K562 (cell line): Measurements from ENCODE around the gene PPAN. TPM values are rescaled to one million over a fixed set of nuclear protein-coding genes. Genes with fewer than 3 reads are reported as not detected.

ENCODE experiments used
- BHLHE40 ChIP-seq: IDR thresholded peaks from 2 replicates; pipeline ENCODE4 v1.6.1; 2011; ENCODE audit warnings: low read length, improper control_type of control experiment
- CBX1 ChIP-seq: sonication (generic); IDR thresholded peaks from 2 replicates; pipeline ENCODE4 v1.6.1; 2016; ENCODE audit warnings: antibody characterized with exemption, low read depth, mild to moderate bottlenecking
- FOXK1 ChIP-seq: sonication (generic); formaldehyde crosslinking; IDR thresholded peaks from 2 replicates; pipeline ENCODE4 v1.8.0; 2022; ENCODE audit warnings: missing genetic modification reagents, mild to moderate bottlenecking, borderline replicate concordance
- JUND ChIP-seq, 2 experiments: IDR thresholded peaks; 2 replicates in 1 of 2; 3 replicates in 1 of 2; pipeline ENCODE4 v1.6.1; 2011; ENCODE audit warnings: borderline replicate concordance in 2 of 2, low read depth in 2 of 2, low read length in 2 of 2, improper control_type of control experiment in 1 of 2, missing biosample characterization in 1 of 2, missing genetic modification characterization in 1 of 2, missing genetic modification reagents in 1 of 2
- PHF8 ChIP-seq: fragments of 200-600 bp; sonication (generic); IDR thresholded peaks from 2 replicates; pipeline ENCODE4 v1.6.1; 2012; ENCODE audit warnings: mixed run types, mild to moderate bottlenecking, inconsistent platforms, low read length, moderate library complexity, borderline replicate concordance
- SMAD3 ChIP-seq: fragments of 450-650 bp; formaldehyde crosslinking; conservative IDR thresholded peaks from 2 replicates; pipeline ENCODE4 v1.4.0; 2020; ENCODE audit warnings: mild to moderate bottlenecking
- SMC3 ChIP-seq: conservative IDR thresholded peaks from 2 replicates; pipeline ENCODE4 v1.6.1; 2011; ENCODE audit warnings: low read depth, low read length, improper control_type of control experiment; ENCODE audit not compliant: insufficient read depth
- SREBF2 ChIP-seq: sonication (generic); formaldehyde crosslinking; IDR thresholded peaks from 2 replicates; pipeline ENCODE4 v1.4.0; 2020; ENCODE audit warnings: mild to moderate bottlenecking, missing genetic modification reagents
- WHSC1 ChIP-seq: IDR thresholded peaks from one replicate; pipeline ENCODE4 v1.6.1; 2012; ENCODE audit warnings: low read length, control low read depth, inconsistent platforms
- ZNF121 ChIP-seq: sonication (generic); formaldehyde crosslinking; conservative IDR thresholded peaks from 2 replicates; pipeline ENCODE4 v1.8.0; 2022; ENCODE audit warnings: missing genetic modification reagents
- ZNF143 ChIP-seq: sonication (generic); formaldehyde crosslinking; IDR thresholded peaks from 2 replicates; pipeline ENCODE4 v1.9.0; 2022; ENCODE audit warnings: mild to moderate bottlenecking, missing genetic modification reagents
- polyA plus RNA-seq, 8 experiments: library from polyadenylated mRNA; depleted of rRNA in 4 of 8; stranded (reverse) in 5 of 8; unstranded in 3 of 8; fragments of >200 nt; fragmentation: Nextera tagmentation in 2 of 8; fragmentation: Illumina TruSeq in 1 of 8; extraction: Ambion mirVana in 2 of 8; extraction: Trizol in 1 of 8; gene quantifications; 2 replicates each; pipeline versions ENCODE4 v1.2.1 to v1.2.3, GENCODE V29; 2011 to 2014; ENCODE audit warnings: inconsistent platforms in 1 of 8, missing spikeins in 1 of 8
- total RNA-seq, 7 experiments: library from RNA; depleted of rRNA in 6 of 7; stranded (reverse); fragments of >200 nt in 6 of 7; fragmentation: Illumina TruSeq in 2 of 7; extraction: Trizol in 2 of 7; gene quantifications; 2 replicates each; pipeline versions ENCODE4 v1.2.1 to v1.2.3, GENCODE V29; 2011 to 2021; ENCODE audit warnings: low replicate concordance in 1 of 7
- TF ChIP-seq, protein P1 (sequence below), 2 experiments: fragments of 450-650 bp; formaldehyde crosslinking in 1 of 2; IDR thresholded peaks; 2 replicates each; pipeline versions ENCODE4 v1.4.0 to v1.6.1; 2014 to 2020; ENCODE audit warnings: mild to moderate bottlenecking in 2 of 2, borderline replicate concordance in 1 of 2, low read depth in 1 of 2
- TF ChIP-seq, protein P2 (sequence below): sonication (generic); formaldehyde crosslinking; IDR thresholded peaks from 2 replicates; pipeline ENCODE4 v1.9.0; 2022; ENCODE audit warnings: mild to moderate bottlenecking, missing genetic modification reagents
- TF ChIP-seq, protein P3 (sequence below), 2 experiments: fragments of 450-650 bp; conservative IDR thresholded peaks; 2 replicates each; pipeline ENCODE4 v1.6.1; 2017; ENCODE audit warnings: mild to moderate bottlenecking in 2 of 2, moderate library complexity in 2 of 2
- TF ChIP-seq, protein P4 (sequence below), 3 experiments: IDR thresholded peaks in 2 of 3; conservative IDR thresholded peaks in 1 of 3; 2 replicates each; pipeline ENCODE4 v1.5.1; 2011 to 2012; ENCODE audit warnings: low read length in 3 of 3, mild to moderate bottlenecking in 3 of 3, control low read depth in 2 of 3, improper control_type of control experiment in 1 of 3, inconsistent platforms in 1 of 3, low read depth in 1 of 3, mixed read lengths in 1 of 3, moderate library complexity in 1 of 3; ENCODE audit not compliant: insufficient read depth in 2 of 3

Gene PPAN
- total and polyA plus RNA-seq, 9 of the 15 experiments (the other 6 are each of a cell fraction or from before 2014, with no cell fraction given), result 2.2 to 129 (median 59.1) TPM

DNA sequence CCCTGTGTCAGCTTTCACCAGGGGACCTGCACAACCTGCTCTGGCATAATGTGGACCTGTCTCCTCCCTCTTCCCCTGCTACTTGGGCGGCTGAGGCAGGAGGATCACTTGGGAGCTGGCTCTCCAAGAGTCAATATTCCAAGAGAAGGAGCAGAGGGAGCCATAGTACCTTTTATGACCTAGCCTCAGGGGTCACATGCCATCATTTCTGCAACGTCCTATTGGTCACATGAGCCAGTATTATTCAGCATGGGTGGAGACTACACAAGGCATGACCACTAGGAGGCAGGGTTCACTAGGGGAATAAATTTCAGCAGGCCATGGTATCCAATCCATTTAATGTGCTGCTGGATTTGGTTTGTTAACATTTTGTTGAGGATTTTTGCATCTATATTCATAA, 32.0 kb upstream of the PPAN start (continued):
- TF ChIP-seq, protein P1, sequence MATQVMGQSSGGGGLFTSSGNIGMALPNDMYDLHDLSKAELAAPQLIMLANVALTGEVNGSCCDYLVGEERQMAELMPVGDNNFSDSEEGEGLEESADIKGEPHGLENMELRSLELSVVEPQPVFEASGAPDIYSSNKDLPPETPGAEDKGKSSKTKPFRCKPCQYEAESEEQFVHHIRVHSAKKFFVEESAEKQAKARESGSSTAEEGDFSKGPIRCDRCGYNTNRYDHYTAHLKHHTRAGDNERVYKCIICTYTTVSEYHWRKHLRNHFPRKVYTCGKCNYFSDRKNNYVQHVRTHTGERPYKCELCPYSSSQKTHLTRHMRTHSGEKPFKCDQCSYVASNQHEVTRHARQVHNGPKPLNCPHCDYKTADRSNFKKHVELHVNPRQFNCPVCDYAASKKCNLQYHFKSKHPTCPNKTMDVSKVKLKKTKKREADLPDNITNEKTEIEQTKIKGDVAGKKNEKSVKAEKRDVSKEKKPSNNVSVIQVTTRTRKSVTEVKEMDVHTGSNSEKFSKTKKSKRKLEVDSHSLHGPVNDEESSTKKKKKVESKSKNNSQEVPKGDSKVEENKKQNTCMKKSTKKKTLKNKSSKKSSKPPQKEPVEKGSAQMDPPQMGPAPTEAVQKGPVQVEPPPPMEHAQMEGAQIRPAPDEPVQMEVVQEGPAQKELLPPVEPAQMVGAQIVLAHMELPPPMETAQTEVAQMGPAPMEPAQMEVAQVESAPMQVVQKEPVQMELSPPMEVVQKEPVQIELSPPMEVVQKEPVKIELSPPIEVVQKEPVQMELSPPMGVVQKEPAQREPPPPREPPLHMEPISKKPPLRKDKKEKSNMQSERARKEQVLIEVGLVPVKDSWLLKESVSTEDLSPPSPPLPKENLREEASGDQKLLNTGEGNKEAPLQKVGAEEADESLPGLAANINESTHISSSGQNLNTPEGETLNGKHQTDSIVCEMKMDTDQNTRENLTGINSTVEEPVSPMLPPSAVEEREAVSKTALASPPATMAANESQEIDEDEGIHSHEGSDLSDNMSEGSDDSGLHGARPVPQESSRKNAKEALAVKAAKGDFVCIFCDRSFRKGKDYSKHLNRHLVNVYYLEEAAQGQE (IDR thresholded peaks at IDR 0.05; ENCODE audit: borderline replicate concordance), result peak; percentile 80
- TF ChIP-seq, protein P1 (CRISPR knock-in tag; IDR thresholded peaks at IDR 0.05; ENCODE audit: low read depth), result no peak
- no peak for TF ChIP-seq PHF8
- no peak for TF ChIP-seq WHSC1
- TF ChIP-seq, protein P2, sequence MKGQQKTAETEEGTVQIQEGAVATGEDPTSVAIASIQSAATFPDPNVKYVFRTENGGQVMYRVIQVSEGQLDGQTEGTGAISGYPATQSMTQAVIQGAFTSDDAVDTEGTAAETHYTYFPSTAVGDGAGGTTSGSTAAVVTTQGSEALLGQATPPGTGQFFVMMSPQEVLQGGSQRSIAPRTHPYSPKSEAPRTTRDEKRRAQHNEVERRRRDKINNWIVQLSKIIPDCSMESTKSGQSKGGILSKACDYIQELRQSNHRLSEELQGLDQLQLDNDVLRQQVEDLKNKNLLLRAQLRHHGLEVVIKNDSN, result peak; percentile 95
- TF ChIP-seq ZNF143 (CRISPR knock-in tag), result no peak
- TF ChIP-seq SMAD3 (CRISPR knock-in tag), result no peak
- TF ChIP-seq FOXK1 (CRISPR knock-in tag), result no peak
- TF ChIP-seq SREBF2, result no peak
- TF ChIP-seq CBX1, result peak; percentile 66; the same call in 1 of the 2 replicates
- TF ChIP-seq, protein P3, sequence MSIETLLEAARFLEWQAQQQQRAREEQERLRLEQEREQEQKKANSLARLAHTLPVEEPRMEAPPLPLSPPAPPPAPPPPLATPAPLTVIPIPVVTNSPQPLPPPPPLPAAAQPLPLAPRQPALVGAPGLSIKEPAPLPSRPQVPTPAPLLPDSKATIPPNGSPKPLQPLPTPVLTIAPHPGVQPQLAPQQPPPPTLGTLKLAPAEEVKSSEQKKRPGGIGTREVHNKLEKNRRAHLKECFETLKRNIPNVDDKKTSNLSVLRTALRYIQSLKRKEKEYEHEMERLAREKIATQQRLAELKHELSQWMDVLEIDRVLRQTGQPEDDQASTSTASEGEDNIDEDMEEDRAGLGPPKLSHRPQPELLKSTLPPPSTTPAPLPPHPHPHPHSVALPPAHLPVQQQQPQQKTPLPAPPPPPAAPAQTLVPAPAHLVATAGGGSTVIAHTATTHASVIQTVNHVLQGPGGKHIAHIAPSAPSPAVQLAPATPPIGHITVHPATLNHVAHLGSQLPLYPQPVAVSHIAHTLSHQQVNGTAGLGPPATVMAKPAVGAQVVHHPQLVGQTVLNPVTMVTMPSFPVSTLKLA (conservative IDR thresholded peaks at IDR 0.05), result 0 out of 4 replicates have a peak, but pooled peaks of 1 of the 2 experiments have one; percentile 28
- TF ChIP-seq ZNF121 (CRISPR knock-in tag), result no peak
- TF ChIP-seq JUND (IDR thresholded peaks at IDR 0.05; ENCODE audit: borderline replicate concordance, low read depth, low read length), result 0 out of 2 replicates have a peak, but pooled peaks have one; percentile 21
- no peak for TF ChIP-seq JUND (tag; IDR thresholded peaks at IDR 0.05; ENCODE audit: borderline replicate concordance, low read depth, low read length)
- TF ChIP-seq BHLHE40, result peak; percentile 83
- TF ChIP-seq SMC3, result peak; percentile 40; the same call in 1 of the 2 replicates
- TF ChIP-seq, protein P4, sequence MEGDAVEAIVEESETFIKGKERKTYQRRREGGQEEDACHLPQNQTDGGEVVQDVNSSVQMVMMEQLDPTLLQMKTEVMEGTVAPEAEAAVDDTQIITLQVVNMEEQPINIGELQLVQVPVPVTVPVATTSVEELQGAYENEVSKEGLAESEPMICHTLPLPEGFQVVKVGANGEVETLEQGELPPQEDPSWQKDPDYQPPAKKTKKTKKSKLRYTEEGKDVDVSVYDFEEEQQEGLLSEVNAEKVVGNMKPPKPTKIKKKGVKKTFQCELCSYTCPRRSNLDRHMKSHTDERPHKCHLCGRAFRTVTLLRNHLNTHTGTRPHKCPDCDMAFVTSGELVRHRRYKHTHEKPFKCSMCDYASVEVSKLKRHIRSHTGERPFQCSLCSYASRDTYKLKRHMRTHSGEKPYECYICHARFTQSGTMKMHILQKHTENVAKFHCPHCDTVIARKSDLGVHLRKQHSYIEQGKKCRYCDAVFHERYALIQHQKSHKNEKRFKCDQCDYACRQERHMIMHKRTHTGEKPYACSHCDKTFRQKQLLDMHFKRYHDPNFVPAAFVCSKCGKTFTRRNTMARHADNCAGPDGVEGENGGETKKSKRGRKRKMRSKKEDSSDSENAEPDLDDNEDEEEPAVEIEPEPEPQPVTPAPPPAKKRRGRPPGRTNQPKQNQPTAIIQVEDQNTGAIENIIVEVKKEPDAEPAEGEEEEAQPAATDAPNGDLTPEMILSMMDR (IDR thresholded peaks at IDR 0.05 in 2 of 3, conservative IDR thresholded peaks at IDR 0.05 in 1 of 3; ENCODE audit: insufficient read depth in 2 of 3, low read depth in 1 of 3, low read length in 3 of 3), result peak; percentile 68 to 86 (median 79)
